Adipocyte (in vitro differentiated cells): Measurements from ENCODE around the gene SH3BP5.

ENCODE experiments used
- DNase-seq: peaks from one replicate; pipeline ENCODE4 v3.0.0-alpha.2; 2015; ENCODE audit warnings: low read depth
- H3K27me3 ChIP-seq: replicated peaks from 2 replicates; pipeline ENCODE4 v1.7.0; 2013; ENCODE audit warnings: mild to moderate bottlenecking, low read length, moderate library complexity; ENCODE audit not compliant: control insufficient read depth, insufficient read depth
- H3K36me3 ChIP-seq: 2 replicates; pipeline ENCODE4 v1.7.0; 2013; ENCODE audit warnings: low read length, mild to moderate bottlenecking, moderate library complexity; ENCODE audit not compliant: control insufficient read depth, insufficient read depth, severe bottlenecking
- H3K4me1 ChIP-seq: 2 replicates; pipeline ENCODE4 v1.7.0; 2013; ENCODE audit warnings: mild to moderate bottlenecking, low read length, moderate library complexity; ENCODE audit not compliant: control insufficient read depth, insufficient read depth
- H3K4me3 ChIP-seq: 2 replicates; pipeline ENCODE4 v1.7.0; 2013; ENCODE audit warnings: mild to moderate bottlenecking, low read length, moderate library complexity
- H3K9ac ChIP-seq: 2 replicates; pipeline ENCODE4 v1.7.0; 2013; ENCODE audit warnings: mild to moderate bottlenecking, low read length, moderate library complexity
- H3K9me3 ChIP-seq: 2 replicates; pipeline ENCODE4 v1.7.0; 2013; ENCODE audit warnings: mild to moderate bottlenecking, low read length, moderate library complexity; ENCODE audit not compliant: control insufficient read depth

Gene SH3BP5

DNA sequence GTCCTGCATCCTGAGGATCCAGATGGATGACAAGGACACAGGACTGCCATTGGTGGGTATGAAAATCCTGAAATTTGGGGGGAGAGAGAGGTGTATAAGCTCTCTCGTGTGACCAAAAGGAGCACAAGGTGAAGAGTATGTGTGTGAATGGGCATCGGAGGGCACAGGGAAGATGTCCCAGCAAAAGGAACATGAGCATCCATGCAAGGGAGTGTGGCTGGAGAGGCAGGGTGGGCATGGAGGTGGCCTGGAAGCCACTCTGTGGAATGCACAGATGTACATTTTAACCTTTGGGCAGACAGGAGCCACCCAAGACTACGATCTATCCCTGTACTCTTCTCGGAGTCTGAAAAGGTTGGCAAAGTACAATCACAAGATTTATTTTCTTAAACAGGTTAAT, 71.9 kb downstream of the SH3BP5 start:
- Histone ChIP-seq H3K9ac (no peak overlapping the region), H3K4me3 (no peak overlapping the region), H3K27me3 (no peaks in the 10 kb centered on the region), H3K9me3 (no peaks in the 10 kb centered on the region), H3K36me3 (peaks cover 66% of the 10 kb centered on the region), H3K4me1 (peaks cover 46% of the 10 kb centered on the region)
- DNase-seq, result no peak

DNA sequence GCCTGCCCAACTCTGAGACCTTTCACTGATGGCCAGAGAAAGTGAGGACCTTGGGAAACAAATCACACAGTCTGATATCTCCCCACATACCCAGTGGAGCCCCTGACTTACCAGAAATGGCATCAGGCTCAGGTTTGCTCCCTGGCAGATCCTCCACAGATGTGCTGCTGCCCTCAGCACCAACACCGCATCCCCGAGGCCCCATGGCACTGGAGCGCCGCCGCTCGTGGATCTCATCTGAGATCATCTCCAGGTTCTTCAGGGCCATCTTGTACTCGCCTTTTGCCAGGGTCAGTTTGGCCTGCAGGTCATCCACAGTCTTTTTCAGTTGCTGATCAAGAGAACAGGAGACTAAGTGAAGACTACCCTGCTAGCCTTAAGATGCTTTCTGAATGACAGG, 73.7 kb downstream of the SH3BP5 start:
- Histone ChIP-seq H3K27me3 (no peaks in the 10 kb centered on the region), H3K9me3 (no peaks in the 10 kb centered on the region), H3K4me3 (no peak overlapping the region), H3K9ac (no peak overlapping the region), H3K4me1 (peaks cover 38% of the 10 kb centered on the region), H3K36me3 (peaks cover 83% of the 10 kb centered on the region)
- no peak for DNase-seq

DNA sequence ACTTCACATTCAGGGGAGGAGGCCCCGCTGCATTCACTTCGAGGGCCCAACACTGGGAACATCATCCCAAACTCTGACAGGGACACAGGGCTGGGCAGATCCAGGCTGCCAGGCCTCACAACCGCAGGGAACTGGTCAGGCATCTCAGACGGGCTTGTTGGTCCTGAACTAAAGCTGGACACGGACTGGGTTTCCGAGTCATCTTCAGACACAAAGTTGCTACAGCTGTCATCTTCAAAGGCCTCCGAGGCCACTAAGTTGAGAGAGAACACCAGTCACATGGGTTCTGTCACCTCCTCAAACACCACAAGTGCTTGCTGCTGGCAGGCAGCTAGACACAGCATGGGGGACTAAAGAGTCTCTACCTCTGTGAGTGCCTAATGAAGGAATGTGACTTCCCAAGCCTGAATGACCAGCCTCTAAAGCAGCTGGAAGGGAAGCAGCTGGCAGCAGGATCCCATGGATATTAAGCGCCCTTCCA, 75.5 kb downstream of the SH3BP5 start:
- Histone ChIP-seq H3K4me1 (peaks cover 30% of the 10 kb centered on the region), H3K4me3 (no peak overlapping the region), H3K36me3 (peaks cover 98% of the 10 kb centered on the region), H3K9me3 (no peaks in the 10 kb centered on the region), H3K9ac (peak overlapping the region; percentile 22), H3K27me3 (no peaks in the 10 kb centered on the region)
- DNase-seq, result no peak

DNA sequence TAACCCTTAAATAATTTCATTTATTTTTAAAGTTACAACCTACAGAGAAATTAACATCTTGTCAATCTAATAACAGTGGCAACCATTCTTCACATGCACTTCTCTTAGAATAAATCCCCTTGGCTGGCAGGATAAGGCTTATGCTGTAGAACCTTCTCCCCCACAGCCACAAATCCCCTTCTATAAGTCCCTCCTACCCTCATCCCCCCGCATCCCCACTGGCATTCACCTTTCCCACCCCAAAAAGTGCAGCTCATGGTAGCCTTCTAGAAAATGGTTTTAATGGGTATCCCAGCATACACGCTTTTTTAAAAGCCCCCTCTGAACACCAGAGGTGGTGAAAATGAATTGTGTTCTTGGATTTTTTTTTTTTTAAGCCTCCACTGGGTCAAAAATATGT, 77.2 kb downstream of the SH3BP5 start:
- no peak overlapping the region for H3K9ac ChIP-seq
- no peaks in the 10 kb centered on the region for H3K27me3 ChIP-seq
- no peak overlapping the region for H3K4me3 ChIP-seq
- H3K4me1 ChIP-seq, result peaks cover 26% of the 10 kb centered on the region
- no peaks in the 10 kb centered on the region for H3K9me3 ChIP-seq
- peaks cover 98% of the 10 kb centered on the region for H3K36me3 ChIP-seq
- DNase-seq, result no peak

DNA sequence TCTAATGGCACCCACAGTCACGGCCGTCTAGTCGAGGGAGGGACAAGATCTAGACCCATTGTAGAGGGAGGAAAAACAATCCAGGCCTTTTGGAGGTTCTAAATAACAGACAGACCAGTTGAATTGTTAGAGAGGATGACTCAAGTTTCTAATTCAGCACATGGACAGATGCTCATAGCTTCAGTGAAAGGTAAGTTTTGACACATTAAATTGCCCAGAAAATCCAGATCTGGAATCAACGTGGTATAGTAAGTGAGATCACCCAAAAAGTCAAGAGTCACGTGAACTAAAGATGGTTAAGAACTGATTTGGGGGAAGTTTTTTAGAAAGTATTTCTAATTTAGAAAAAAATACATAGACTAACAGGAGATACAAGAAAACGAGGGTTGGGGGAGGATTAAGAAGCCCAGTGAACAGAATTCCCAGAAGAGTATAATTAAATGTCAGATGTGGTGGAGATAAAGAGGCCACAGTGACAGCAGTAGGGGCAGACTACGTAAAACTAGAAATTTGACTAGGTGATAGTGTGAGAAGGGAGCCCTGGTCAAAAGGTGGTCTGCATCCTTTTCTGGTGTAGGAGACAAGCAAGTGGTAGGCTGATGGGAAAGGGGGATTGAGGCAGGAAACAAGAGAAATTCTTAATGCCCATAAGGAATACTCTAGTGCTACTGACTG, 79.2 kb downstream of the SH3BP5 start:
- no peak for DNase-seq
- H3K9ac ChIP-seq, result no peak overlapping the region
- peaks cover 26% of the 10 kb centered on the region for H3K4me1 ChIP-seq
- H3K27me3 ChIP-seq, result no peaks in the 10 kb centered on the region
- H3K9me3 ChIP-seq, result no peaks in the 10 kb centered on the region
- no peak overlapping the region for H3K4me3 ChIP-seq
- H3K36me3 ChIP-seq, result peaks cover 97% of the 10 kb centered on the region

DNA sequence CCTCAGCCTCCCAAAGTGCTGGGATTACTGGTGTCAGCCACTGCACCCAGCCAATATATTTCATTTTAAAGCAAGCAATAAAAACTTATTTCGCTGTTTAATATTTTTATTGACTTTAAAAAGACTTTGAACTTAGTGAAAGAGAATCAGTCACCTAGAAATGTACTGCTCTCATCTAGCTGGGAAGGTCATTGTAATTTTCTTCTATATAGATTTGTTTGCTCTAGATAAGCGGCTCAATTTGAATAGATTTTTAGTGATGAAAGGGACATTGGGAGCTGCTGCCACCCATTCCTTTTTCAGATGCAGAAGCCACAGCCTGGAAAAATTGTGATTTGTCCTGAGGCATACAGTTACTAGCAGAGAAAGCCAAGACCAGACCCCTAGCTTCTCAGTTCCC, 86.2 kb downstream of the SH3BP5 start:
- H3K4me3 ChIP-seq, result no peak overlapping the region
- no peaks in the 10 kb centered on the region for H3K27me3 ChIP-seq
- no peaks in the 10 kb centered on the region for H3K4me1 ChIP-seq
- H3K9ac ChIP-seq, result no peak overlapping the region
- no peaks in the 10 kb centered on the region for H3K9me3 ChIP-seq
- DNase-seq, result no peak
- peaks cover 96% of the 10 kb centered on the region for H3K36me3 ChIP-seq

DNA sequence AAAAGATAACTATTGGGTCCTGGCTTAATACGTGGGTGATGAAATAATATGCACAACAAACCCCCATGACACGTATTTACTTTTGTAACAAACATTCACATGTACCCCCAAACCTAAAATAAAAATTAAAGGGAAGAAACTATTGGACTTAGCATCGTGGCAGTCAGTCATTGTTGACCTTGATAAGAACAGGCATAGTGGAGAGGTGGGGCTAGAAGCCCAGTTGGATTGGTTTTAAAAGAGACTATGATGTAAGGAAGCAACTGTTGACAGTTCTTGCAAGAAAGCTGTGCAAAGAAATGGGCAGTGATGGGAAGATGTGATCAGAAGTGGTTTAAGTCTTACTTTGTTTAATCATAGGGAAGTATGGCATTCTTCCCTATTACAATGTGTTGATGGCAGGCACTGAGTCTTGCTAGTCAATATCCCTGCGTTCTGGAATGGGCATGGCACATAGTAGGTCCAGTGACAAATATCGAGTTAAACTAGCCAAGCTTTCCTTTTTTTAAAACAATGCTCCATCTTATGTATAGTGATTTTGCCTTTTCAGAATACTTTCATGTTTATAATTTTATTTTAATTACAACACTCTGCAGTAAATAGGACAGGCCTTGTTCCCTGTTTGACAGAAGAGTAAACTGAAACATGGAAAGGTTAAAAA, 88.4 kb downstream of the SH3BP5 start:
- peaks cover 97% of the 10 kb centered on the region for H3K36me3 ChIP-seq
- DNase-seq, result no peak
- no peaks in the 10 kb centered on the region for H3K27me3 ChIP-seq
- H3K4me1 ChIP-seq, result no peaks in the 10 kb centered on the region
- no peak overlapping the region for H3K4me3 ChIP-seq
- no peaks in the 10 kb centered on the region for H3K9me3 ChIP-seq
- no peak overlapping the region for H3K9ac ChIP-seq

DNA sequence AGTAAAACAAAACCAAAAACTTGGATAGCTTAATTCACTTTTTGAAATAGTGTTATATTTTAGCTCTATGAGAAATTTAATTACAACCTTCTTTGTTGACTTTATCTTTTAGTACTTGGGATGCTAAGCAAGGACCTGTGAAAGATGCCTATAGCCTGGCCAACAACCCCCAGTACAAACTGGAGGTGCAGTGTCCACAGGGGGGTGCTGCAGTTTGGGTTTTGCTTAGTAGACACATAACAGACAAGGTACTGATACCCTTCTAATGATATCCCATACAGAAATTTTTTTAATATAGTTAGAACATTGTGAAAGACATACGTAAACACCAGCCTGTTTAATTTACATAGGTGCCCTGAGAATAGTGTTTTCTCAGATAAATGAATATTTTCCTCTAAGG, 91.0 kb downstream of the SH3BP5 start:
- no peaks in the 10 kb centered on the region for H3K4me1 ChIP-seq
- no peaks in the 10 kb centered on the region for H3K27me3 ChIP-seq
- H3K4me3 ChIP-seq, result no peak overlapping the region
- no peak overlapping the region for H3K9ac ChIP-seq
- peak; percentile 19 for DNase-seq
- H3K36me3 ChIP-seq, result peaks cover 94% of the 10 kb centered on the region
- no peaks in the 10 kb centered on the region for H3K9me3 ChIP-seq

DNA sequence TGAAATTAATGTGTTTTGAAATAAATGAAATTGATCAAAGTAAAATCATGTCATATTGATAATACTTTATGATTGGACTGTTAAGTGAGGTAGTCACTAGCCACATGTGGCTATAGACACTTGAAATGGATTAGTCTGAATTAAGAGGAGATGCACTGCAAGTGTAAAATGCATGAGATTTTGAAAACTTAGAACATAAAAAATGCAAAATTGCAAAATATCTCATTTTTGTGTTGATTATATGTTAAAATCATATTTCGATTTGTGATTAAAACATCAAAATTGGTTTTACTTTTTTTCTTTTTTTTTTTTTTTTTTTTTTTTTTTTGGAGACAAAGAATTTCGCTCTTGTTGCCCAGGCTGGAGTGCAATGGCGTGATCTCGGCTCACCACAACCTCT, 103.1 kb downstream of the SH3BP5 start:
- Histone ChIP-seq H3K27me3 (no peaks in the 10 kb centered on the region), H3K9ac (no peak overlapping the region), H3K36me3 (peaks cover 93% of the 10 kb centered on the region), H3K4me3 (no peak overlapping the region), H3K9me3 (no peaks in the 10 kb centered on the region), H3K4me1 (no peaks in the 10 kb centered on the region)
- DNase-seq, result no peak

DNA sequence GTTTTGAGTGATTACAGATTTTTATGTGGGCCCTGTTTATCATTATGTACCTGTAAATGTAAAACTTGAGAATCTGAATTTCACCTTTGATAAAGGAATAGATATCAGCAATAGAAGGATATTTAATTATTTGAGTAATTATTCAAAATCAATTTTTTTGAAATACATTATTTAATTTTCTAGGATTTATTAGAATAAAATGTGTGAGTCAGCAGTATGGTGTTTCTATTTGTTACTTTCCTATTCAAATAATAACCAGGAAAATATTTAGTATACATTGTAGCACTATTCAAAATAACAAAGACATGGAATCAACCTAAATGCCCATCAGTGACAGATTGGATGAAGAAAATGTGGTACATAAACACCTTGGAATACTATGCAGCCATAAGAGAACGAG, 104.2 kb downstream of the SH3BP5 start:
- H3K9ac ChIP-seq, result no peak overlapping the region
- H3K4me1 ChIP-seq, result no peaks in the 10 kb centered on the region
- H3K4me3 ChIP-seq, result no peak overlapping the region
- no peak for DNase-seq
- H3K27me3 ChIP-seq, result no peaks in the 10 kb centered on the region
- peaks cover 93% of the 10 kb centered on the region for H3K36me3 ChIP-seq
- no peaks in the 10 kb centered on the region for H3K9me3 ChIP-seq

DNA sequence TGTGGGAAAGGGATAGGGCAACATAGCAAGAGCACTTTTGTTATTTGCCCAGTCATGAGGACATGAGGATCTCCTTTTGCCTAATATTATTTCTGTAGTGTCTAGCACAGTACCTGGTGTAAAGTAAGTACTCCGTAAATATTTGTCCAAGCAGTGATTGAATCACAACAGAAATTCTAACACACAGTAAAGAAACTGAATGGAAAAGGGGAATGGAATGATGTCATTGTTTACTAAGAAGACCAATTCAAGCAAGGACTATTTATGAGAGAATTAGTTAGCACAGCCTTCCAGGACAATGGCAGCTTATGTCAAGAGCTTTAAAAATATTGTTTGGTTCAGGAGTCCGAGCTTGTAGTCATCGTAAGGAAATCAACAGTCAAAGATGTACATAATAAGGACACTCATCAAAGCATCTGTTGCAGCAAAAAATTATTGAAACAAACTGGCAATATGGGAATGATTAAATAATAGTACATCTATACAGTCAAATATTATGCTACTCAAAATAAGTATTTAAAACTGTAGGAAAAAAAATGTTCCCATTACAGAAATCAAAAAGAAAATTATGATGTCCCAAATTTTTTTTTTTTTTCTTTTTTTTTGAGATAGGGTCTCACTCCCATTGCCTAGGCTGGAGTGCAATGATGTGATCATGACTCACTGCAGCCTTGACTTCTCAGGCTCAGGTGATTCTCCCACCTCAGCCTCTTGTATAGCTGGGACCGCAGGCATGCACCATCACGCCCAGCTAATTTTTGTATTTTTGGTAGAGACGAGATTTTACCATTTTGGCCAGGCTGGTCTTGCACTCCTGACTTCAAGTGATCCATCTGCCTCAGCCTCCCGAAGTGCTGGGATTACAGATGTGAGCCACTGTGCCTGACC, 108.5 kb downstream of the SH3BP5 start:
- Histone ChIP-seq H3K9me3 (no peaks in the 10 kb centered on the region), H3K4me1 (peaks cover 13% of the 10 kb centered on the region), H3K27me3 (no peaks in the 10 kb centered on the region), H3K4me3 (no peak overlapping the region), H3K36me3 (peaks cover 94% of the 10 kb centered on the region), H3K9ac (no peak overlapping the region)
- no peak for DNase-seq
